CD14-positive monocyte (primary cell): Measurements from ENCODE around the gene FOXA1. TPM values are rescaled to one million over a fixed set of nuclear protein-coding genes. Genes with fewer than 3 reads are reported as not detected.

Experiments
- DNase-seq, 3 donors: peaks; one replicate each; pipeline ENCODE4 v3.0.0-alpha.2; 2011 to 2022
- H2AFZ ChIP-seq: 2 replicates; pipeline ENCODE4 v1.6.0; 2012; ENCODE audit warnings: mild to moderate bottlenecking, low read depth, low read length, inconsistent platforms; ENCODE audit not compliant: insufficient read depth, poor library complexity, severe bottlenecking
- H3K27ac ChIP-seq, 2 donors: 1 replicate in 1 of 2; 2 replicates in 1 of 2; pipeline ENCODE4 v1.5.1; 2012 to 2013; ENCODE audit warnings: low read length in 2 of 2, control low read depth in 1 of 2, inconsistent platforms in 1 of 2, low read depth in 1 of 2, mild to moderate bottlenecking in 1 of 2
- H3K27me3 ChIP-seq, 2 donors: one replicate each; pipeline versions ENCODE4 v1.6.0 to v1.6.1; 2011 to 2013; ENCODE audit warnings: low read length in 2 of 2; ENCODE audit not compliant: control insufficient read depth in 2 of 2, insufficient read depth in 2 of 2
- H3K36me3 ChIP-seq, 2 donors: replicated peaks in 1 of 2; 1 replicate in 1 of 2; 2 replicates in 1 of 2; pipeline versions ENCODE4 v1.5.1 to v1.6.1; 2012 to 2013; ENCODE audit warnings: low read length in 2 of 2, control low read depth in 1 of 2, inconsistent platforms in 1 of 2, mild to moderate bottlenecking in 1 of 2; ENCODE audit not compliant: insufficient read depth in 2 of 2, control insufficient read depth in 1 of 2
- H3K4me1 ChIP-seq, 2 donors: 1 replicate in 1 of 2; 2 replicates in 1 of 2; pipeline versions ENCODE4 v1.5.1 to v1.6.1; 2012 to 2013; ENCODE audit warnings: low read length in 2 of 2, control low read depth in 1 of 2, inconsistent platforms in 1 of 2, mild to moderate bottlenecking in 1 of 2, moderate library complexity in 1 of 2; ENCODE audit not compliant: insufficient read depth in 2 of 2, control insufficient read depth in 1 of 2
- H3K4me2 ChIP-seq: replicated peaks from 2 replicates; pipeline ENCODE3; 2012; ENCODE audit warnings: low read length, moderate library complexity, mild to moderate bottlenecking; ENCODE audit not compliant: poor library complexity, severe bottlenecking; ENCODE audit errors: extremely low read depth
- H3K4me3 ChIP-seq, 3 experiments: fragments of 200-600 bp in 1 of 3; sonication (generic) in 1 of 3; replicated peaks in 1 of 3; 1 replicate in 2 of 3; 2 replicates in 1 of 3; pipeline ENCODE4 v1.5.1; 2011 to 2013; ENCODE audit warnings: low read length in 3 of 3, mild to moderate bottlenecking in 3 of 3, control low read depth in 2 of 3, low read depth in 2 of 3, inconsistent platforms in 1 of 3, moderate library complexity in 1 of 3
- H3K79me2 ChIP-seq: 2 replicates; pipeline ENCODE4 v1.6.0; 2012; ENCODE audit warnings: mild to moderate bottlenecking, control low read depth, inconsistent platforms, low read length, moderate library complexity; ENCODE audit not compliant: insufficient read depth
- H3K9ac ChIP-seq: 2 replicates; pipeline ENCODE4 v1.6.0; 2017; ENCODE audit warnings: low read length, mild to moderate bottlenecking; ENCODE audit not compliant: insufficient read depth, poor library complexity, severe bottlenecking
- H3K9me3 ChIP-seq, 2 donors: replicated peaks in 1 of 2; 1 replicate in 1 of 2; 2 replicates in 1 of 2; pipeline versions ENCODE4 v1.5.1 to v1.6.1; 2012 to 2013; ENCODE audit warnings: low read length in 2 of 2, control low read depth in 1 of 2; ENCODE audit not compliant: control insufficient read depth in 1 of 2, insufficient read depth in 1 of 2
- H4K20me1 ChIP-seq: 2 replicates; pipeline ENCODE4 v1.6.0; 2012; ENCODE audit warnings: mild to moderate bottlenecking, low read length, control low read depth, moderate library complexity; ENCODE audit not compliant: insufficient read depth
- H3K27ac Mint-ChIP-seq, 7 donors: one replicate each; pipeline ENCODE4 v1.8.0; 2020; ENCODE audit warnings: mild to moderate bottlenecking in 7 of 7, mixed read lengths in 7 of 7, moderate library complexity in 6 of 7, inconsistent platforms in 2 of 7
- H3K27me3 Mint-ChIP-seq, 3 donors: one replicate each; pipeline ENCODE4 v1.8.0; 2021 to 2022; ENCODE audit warnings: low read depth in 3 of 3, mild to moderate bottlenecking in 3 of 3, mixed read lengths in 3 of 3, moderate library complexity in 3 of 3, inconsistent platforms in 1 of 3
- H3K36me3 Mint-ChIP-seq, 2 donors: one replicate each; pipeline ENCODE4 v1.8.0; 2020; ENCODE audit warnings: mixed read lengths in 2 of 2, inconsistent platforms in 1 of 2, mild to moderate bottlenecking in 1 of 2
- H3K4me1 Mint-ChIP-seq: one replicate; pipeline ENCODE4 v1.8.0; 2020; ENCODE audit warnings: mild to moderate bottlenecking, mixed read lengths
- H3K4me3 Mint-ChIP-seq, 2 donors: one replicate each; pipeline ENCODE4 v1.8.0; 2020; ENCODE audit warnings: mild to moderate bottlenecking in 2 of 2, mixed read lengths in 2 of 2, moderate library complexity in 1 of 2
- H3K9me3 Mint-ChIP-seq, 7 donors: one replicate each; pipeline ENCODE4 v1.8.0; 2020 to 2022; ENCODE audit warnings: mixed read lengths in 7 of 7, mild to moderate bottlenecking in 6 of 7, moderate library complexity in 6 of 7, inconsistent platforms in 2 of 7
- WGBS: methylation state at CpG from one replicate; pipeline ENCODE4 v1.1.5; 2013; ENCODE audit warnings: missing lambda C conversion rate; ENCODE audit not compliant: insufficient coverage; 5-methylcytosine and 5-hydroxymethylcytosine counted together
- intact Hi-C, 2 donors: fragments of 100-400 bp; cut with micrococcal nuclease; formaldehyde crosslinking; loops; one replicate each; pipeline versions ENCODE4 v1.15.0 to v1.15.1; 2023
- polyA plus RNA-seq, 3 donors: library from polyadenylated mRNA; depleted of rRNA in 1 of 3; unstranded in 2 of 3; stranded (reverse) in 1 of 3; fragments of 300-500 nt in 2 of 3; fragments of >200 nt in 1 of 3; fragmentation: Illumina TruSeq in 2 of 3; gene quantifications; 1 replicate in 2 of 3; 2 replicates in 1 of 3; pipeline ENCODE4 v1.2.3, GENCODE V29; 2012 to 2021
- TF ChIP-seq, protein P1 (sequence below): fragments of 200-600 bp; IDR thresholded peaks from one replicate; pipeline ENCODE4 v1.8.0; 2022; ENCODE audit warnings: antibody characterized with exemption, mild to moderate bottlenecking

The FOXA1 gene
- polyA plus RNA-seq, 3 donors, result 0.09 TPM; not detected in 2

GRCh38 chr14:37620856-37621255 is 25.8 kb upstream of the FOXA1 start:
- no peak overlapping the region for H3K9ac ChIP-seq
- peaks cover 12 to 33% (median 22%) of the 10 kb centered on the region in 7 donors for H3K9me3 Mint-ChIP-seq
- H3K79me2 ChIP-seq, result no peaks in the 10 kb centered on the region
- peaks cover 9 to 28% of the 10 kb centered on the region in 2 donors for H3K9me3 ChIP-seq
- H3K27ac ChIP-seq, result no peak overlapping the region
- no peaks in the 10 kb centered on the region for H3K36me3 Mint-ChIP-seq
- no peak overlapping the region for H3K4me3 ChIP-seq
- H3K27ac Mint-ChIP-seq, result no peak overlapping the region
- no peak overlapping the region for H3K4me2 ChIP-seq
- no peaks in the 10 kb centered on the region for H3K4me1 ChIP-seq
- H3K4me1 Mint-ChIP-seq, result no peaks in the 10 kb centered on the region
- no peaks in the 10 kb centered on the region for H3K36me3 ChIP-seq
- intact Hi-C loops, result no loop called here
- TF ChIP-seq, protein P1, sequence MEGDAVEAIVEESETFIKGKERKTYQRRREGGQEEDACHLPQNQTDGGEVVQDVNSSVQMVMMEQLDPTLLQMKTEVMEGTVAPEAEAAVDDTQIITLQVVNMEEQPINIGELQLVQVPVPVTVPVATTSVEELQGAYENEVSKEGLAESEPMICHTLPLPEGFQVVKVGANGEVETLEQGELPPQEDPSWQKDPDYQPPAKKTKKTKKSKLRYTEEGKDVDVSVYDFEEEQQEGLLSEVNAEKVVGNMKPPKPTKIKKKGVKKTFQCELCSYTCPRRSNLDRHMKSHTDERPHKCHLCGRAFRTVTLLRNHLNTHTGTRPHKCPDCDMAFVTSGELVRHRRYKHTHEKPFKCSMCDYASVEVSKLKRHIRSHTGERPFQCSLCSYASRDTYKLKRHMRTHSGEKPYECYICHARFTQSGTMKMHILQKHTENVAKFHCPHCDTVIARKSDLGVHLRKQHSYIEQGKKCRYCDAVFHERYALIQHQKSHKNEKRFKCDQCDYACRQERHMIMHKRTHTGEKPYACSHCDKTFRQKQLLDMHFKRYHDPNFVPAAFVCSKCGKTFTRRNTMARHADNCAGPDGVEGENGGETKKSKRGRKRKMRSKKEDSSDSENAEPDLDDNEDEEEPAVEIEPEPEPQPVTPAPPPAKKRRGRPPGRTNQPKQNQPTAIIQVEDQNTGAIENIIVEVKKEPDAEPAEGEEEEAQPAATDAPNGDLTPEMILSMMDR, result no peak
- peaks cover 25 to 37% (median 27%) of the 10 kb centered on the region in 3 donors for H3K27me3 Mint-ChIP-seq
- H3K27me3 ChIP-seq, result peaks cover 28 to 32% of the 10 kb centered on the region in 2 donors
- no peak overlapping the region for H2AFZ ChIP-seq
- DNase-seq, result no peak
- no peaks in the 10 kb centered on the region for H4K20me1 ChIP-seq
- peak overlapping the region in 1 of 2 donors; percentile 6 for H3K4me3 Mint-ChIP-seq

DNA sequence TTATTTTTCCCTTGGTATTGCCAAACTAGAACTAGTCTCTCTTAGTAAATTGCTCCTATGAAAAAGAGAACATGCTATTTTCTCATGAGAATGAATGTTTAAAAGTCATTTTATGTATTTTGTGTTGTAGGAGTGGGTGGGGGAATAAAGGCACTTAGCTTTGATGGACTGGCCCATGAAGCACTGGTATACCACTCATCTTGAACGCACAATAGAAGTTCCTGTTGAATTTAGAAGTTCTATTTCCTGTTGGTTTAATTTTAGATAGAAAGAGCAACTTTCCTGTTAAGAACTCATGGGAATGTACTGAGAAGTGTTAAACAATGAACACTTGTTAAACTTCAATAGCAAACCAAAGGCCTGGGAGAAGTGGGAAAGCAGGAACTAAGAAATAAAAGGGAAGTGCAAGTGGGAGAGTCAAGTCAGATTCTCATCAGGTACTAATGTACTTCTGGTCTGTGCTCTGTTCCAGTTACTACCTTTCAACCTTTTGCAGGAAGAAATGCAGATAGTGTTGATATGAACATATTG is 23.5 kb upstream of the FOXA1 start:
- Mint-ChIP-seq H3K4me3 (no peak overlapping the region), H3K9me3 (peaks cover 15 to 34% (median 30%) of the 10 kb centered on the region in 7 donors), H3K27ac (no peak overlapping the region), H3K36me3 (no peaks in the 10 kb centered on the region), H3K27me3 (peaks cover 20 to 34% (median 27%) of the 10 kb centered on the region in 3 donors), H3K4me1 (no peaks in the 10 kb centered on the region)
- H3K27me3 ChIP-seq, result peaks cover 23 to 26% of the 10 kb centered on the region in 2 donors
- no peak overlapping the region for H3K27ac ChIP-seq
- no peak for DNase-seq
- H2AFZ ChIP-seq, result no peak overlapping the region
- H3K4me1 ChIP-seq, result no peaks in the 10 kb centered on the region
- TF ChIP-seq, protein P1, result no peak
- H3K4me3 ChIP-seq, result no peak overlapping the region
- H3K9ac ChIP-seq, result no peak overlapping the region
- H3K9me3 ChIP-seq, result peaks cover 14 to 42% of the 10 kb centered on the region in 2 donors
- no peaks in the 10 kb centered on the region for H3K79me2 ChIP-seq
- H4K20me1 ChIP-seq, result no peaks in the 10 kb centered on the region
- H3K36me3 ChIP-seq, result no peaks in the 10 kb centered on the region
- no CpG with 5 or more reads among the region's 1 CpG for WGBS
- H3K4me2 ChIP-seq, result no peak overlapping the region
- intact Hi-C loops, result no loop called here
